K562 (cell line): ENCODE data around the gene PIGL. TPM values are rescaled to one million over a fixed set of nuclear protein-coding genes. Genes with fewer than 3 reads are reported as not detected.

Experiments used
- microRNA counts: library from miRNA; unstranded; fragments of <30 nt; microRNA quantifications from one replicate; lab custom pipeline; 2016
- microRNA-seq: library from miRNA; unstranded; fragments of <30 nt; microRNA quantifications from one replicate; pipeline ENCODE4, GENCODE V29; 2018; ENCODE audit warnings: borderline microRNAs expressed
- polyA plus RNA-seq, 8 experiments: library from polyadenylated mRNA; depleted of rRNA in 4 of 8; stranded (reverse) in 5 of 8; unstranded in 3 of 8; fragments of >200 nt; fragmentation: Nextera tagmentation in 2 of 8; fragmentation: Illumina TruSeq in 1 of 8; extraction: Ambion mirVana in 2 of 8; extraction: Trizol in 1 of 8; gene quantifications; 2 replicates each; pipeline versions ENCODE4 v1.2.1 to v1.2.3, GENCODE V29; 2011 to 2014; ENCODE audit warnings: inconsistent platforms in 1 of 8, missing spikeins in 1 of 8
- small RNA-seq: library from RNA; depleted of rRNA; stranded (forward); fragments of <200 nt; gene quantifications from one replicate; pipeline ENCODE3, GENCODE V24; 2014
- total RNA-seq, 7 experiments: library from RNA; depleted of rRNA in 6 of 7; stranded (reverse); fragments of >200 nt in 6 of 7; fragmentation: Illumina TruSeq in 2 of 7; extraction: Trizol in 2 of 7; gene quantifications; 2 replicates each; pipeline versions ENCODE4 v1.2.1 to v1.2.3, GENCODE V29; 2011 to 2021; ENCODE audit warnings: low replicate concordance in 1 of 7

PIGL gene
- total and polyA plus RNA-seq, 9 of the 15 experiments (the other 6 are each of a cell fraction or from before 2014, with no cell fraction given), result 19.9 to 55.3 (median 29.6) TPM

MicroRNAs encoded within 50 kb of the gene (microRNA counts, 767-probe panel; counts per million panel counts)
- not detected for microRNA hsa-miR-1288 (lab: Ali Mortazavi, UCI)

Small RNA genes within 50 kb of the gene (microRNA-seq; reads per million reads assigned to microRNA genes)
- not detected for gene MIR1288

Small RNA genes within 50 kb of the gene (small RNA-seq; reads per million reads assigned to genes)
- not detected for gene MIR1288

Other genes with a start within 250 kb of the PIGL start
- gene ZSWIM7, start 217.5 kb upstream of the PIGL start, total RNA-seq (2014; rRNA removed), result 15.1 and 15.3 TPM in 2 replicates
- 9.8 and 11.0 TPM in 2 replicates for gene ZSWIM7, start 217.5 kb upstream of the PIGL start, total RNA-seq (2014; rRNA removed; fragmentation: Illumina TruSeq; extraction: Trizol)
- gene ZSWIM7, start 217.5 kb upstream of the PIGL start, total RNA-seq (2015; rRNA removed; fragmentation: Illumina TruSeq; extraction: Trizol), result 7.9 and 9.5 TPM in 2 replicates
- 6.8 and 9.0 TPM in 2 replicates for gene ZSWIM7, start 217.5 kb upstream of the PIGL start, total RNA-seq (2021)
- 17.2 and 18.7 TPM in 2 replicates for gene ZSWIM7, start 217.5 kb upstream of the PIGL start, polyA plus RNA-seq (2011; rRNA removed)
- gene ZSWIM7, start 217.5 kb upstream of the PIGL start, polyA plus RNA-seq (2014; fragmentation: Illumina TruSeq; extraction: Trizol), result 7.4 and 10.0 TPM in 2 replicates
- 1 to 10 TPM; 5.9 to 8.0 TPM for gene ZSWIM7, start 217.5 kb upstream of the PIGL start, polyA plus RNA-seq (2014; fragmentation: Nextera tagmentation; extraction: Ambion mirVana)
- 15.5 and 22.7 TPM in 2 replicates for gene ZSWIM7, start 217.5 kb upstream of the PIGL start, polyA plus RNA-seq (2014; rRNA removed)
- 42.0 and 60.8 TPM in 2 replicates for gene TTC19, start 217.4 kb upstream of the PIGL start, total RNA-seq (2014; rRNA removed)
- 26.5 and 30.1 TPM in 2 replicates for gene TTC19, start 217.4 kb upstream of the PIGL start, total RNA-seq (2014; rRNA removed; fragmentation: Illumina TruSeq; extraction: Trizol)
- 19.1 and 20.3 TPM in 2 replicates for gene TTC19, start 217.4 kb upstream of the PIGL start, total RNA-seq (2015; rRNA removed; fragmentation: Illumina TruSeq; extraction: Trizol)
- 23.8 and 25.6 TPM in 2 replicates for gene TTC19, start 217.4 kb upstream of the PIGL start, total RNA-seq (2021)
- gene TTC19, start 217.4 kb upstream of the PIGL start, polyA plus RNA-seq (2011; rRNA removed), result 6.3 and 8.1 TPM in 2 replicates
- gene TTC19, start 217.4 kb upstream of the PIGL start, polyA plus RNA-seq (2014; fragmentation: Illumina TruSeq; extraction: Trizol), result 24.6 and 27.6 TPM in 2 replicates
- gene TTC19, start 217.4 kb upstream of the PIGL start, polyA plus RNA-seq (2014; fragmentation: Nextera tagmentation; extraction: Ambion mirVana), result 10 to 100 TPM in 1 of 2 experiments, 1 to 10 TPM in 1; 8.9 to 10.5 TPM
- 16.1 and 25.3 TPM in 2 replicates for gene TTC19, start 217.4 kb upstream of the PIGL start, polyA plus RNA-seq (2014; rRNA removed)
- gene NCOR1, start 1.7 kb upstream of the PIGL start, total RNA-seq (2014; rRNA removed), result 50.9 and 53.9 TPM in 2 replicates
- gene NCOR1, start 1.7 kb upstream of the PIGL start, total RNA-seq (2014; rRNA removed; fragmentation: Illumina TruSeq; extraction: Trizol), result 52.5 and 56.8 TPM in 2 replicates
- gene NCOR1, start 1.7 kb upstream of the PIGL start, total RNA-seq (2015; rRNA removed; fragmentation: Illumina TruSeq; extraction: Trizol), result 54.9 and 57.4 TPM in 2 replicates
- 62.1 and 66.5 TPM in 2 replicates for gene NCOR1, start 1.7 kb upstream of the PIGL start, total RNA-seq (2021)
- gene NCOR1, start 1.7 kb upstream of the PIGL start, polyA plus RNA-seq (2011; rRNA removed), result 59.3 and 64.5 TPM in 2 replicates
- 48.7 and 49.8 TPM in 2 replicates for gene NCOR1, start 1.7 kb upstream of the PIGL start, polyA plus RNA-seq (2014; fragmentation: Illumina TruSeq; extraction: Trizol)
- gene NCOR1, start 1.7 kb upstream of the PIGL start, polyA plus RNA-seq (2014; fragmentation: Nextera tagmentation; extraction: Ambion mirVana), result 10 to 100 TPM; 20.2 to 35.3 TPM
- gene NCOR1, start 1.7 kb upstream of the PIGL start, polyA plus RNA-seq (2014; rRNA removed), result 37.5 and 40.1 TPM in 2 replicates
- gene CENPV, start 136.3 kb downstream of the PIGL start, total RNA-seq (2014; rRNA removed), result 90.9 and 131 TPM in 2 replicates
- 89.6 and 95.5 TPM in 2 replicates for gene CENPV, start 136.3 kb downstream of the PIGL start, total RNA-seq (2014; rRNA removed; fragmentation: Illumina TruSeq; extraction: Trizol)
- gene CENPV, start 136.3 kb downstream of the PIGL start, total RNA-seq (2015; rRNA removed; fragmentation: Illumina TruSeq; extraction: Trizol), result 67.4 and 75.0 TPM in 2 replicates
- gene CENPV, start 136.3 kb downstream of the PIGL start, total RNA-seq (2021), result 86.1 and 89.1 TPM in 2 replicates
- 112 and 128 TPM in 2 replicates for gene CENPV, start 136.3 kb downstream of the PIGL start, polyA plus RNA-seq (2011; rRNA removed)
- gene CENPV, start 136.3 kb downstream of the PIGL start, polyA plus RNA-seq (2014; fragmentation: Illumina TruSeq; extraction: Trizol), result 89.3 and 96.6 TPM in 2 replicates
- 10 to 100 TPM; 17.8 to 25.8 TPM for gene CENPV, start 136.3 kb downstream of the PIGL start, polyA plus RNA-seq (2014; fragmentation: Nextera tagmentation; extraction: Ambion mirVana)
- 91.8 and 100 TPM in 2 replicates for gene CENPV, start 136.3 kb downstream of the PIGL start, polyA plus RNA-seq (2014; rRNA removed)
- 2,054 and 2,801 TPM in 2 replicates for gene UBB, start 163.9 kb downstream of the PIGL start, total RNA-seq (2014; rRNA removed)
- 1,199 and 1,477 TPM in 2 replicates for gene UBB, start 163.9 kb downstream of the PIGL start, total RNA-seq (2014; rRNA removed; fragmentation: Illumina TruSeq; extraction: Trizol)
- 1,630 and 1,692 TPM in 2 replicates for gene UBB, start 163.9 kb downstream of the PIGL start, total RNA-seq (2015; rRNA removed; fragmentation: Illumina TruSeq; extraction: Trizol)
- 1,581 and 1,675 TPM in 2 replicates for gene UBB, start 163.9 kb downstream of the PIGL start, total RNA-seq (2021)
- gene UBB, start 163.9 kb downstream of the PIGL start, polyA plus RNA-seq (2011; rRNA removed), result 1,069 and 1,272 TPM in 2 replicates
- gene UBB, start 163.9 kb downstream of the PIGL start, polyA plus RNA-seq (2014; fragmentation: Illumina TruSeq; extraction: Trizol), result 1,681 and 1,922 TPM in 2 replicates
- 1,000 to 10,000 TPM; 3,942 to 4,143 TPM for gene UBB, start 163.9 kb downstream of the PIGL start, polyA plus RNA-seq (2014; fragmentation: Nextera tagmentation; extraction: Ambion mirVana)
- 1,696 and 2,000 TPM in 2 replicates for gene UBB, start 163.9 kb downstream of the PIGL start, polyA plus RNA-seq (2014; rRNA removed)
- 43.5 and 51.6 TPM in 2 replicates for gene TRPV2, start 198.4 kb downstream of the PIGL start, total RNA-seq (2014; rRNA removed)
- gene TRPV2, start 198.4 kb downstream of the PIGL start, total RNA-seq (2014; rRNA removed; fragmentation: Illumina TruSeq; extraction: Trizol), result 24.1 and 30.3 TPM in 2 replicates
- 28.6 and 31.9 TPM in 2 replicates for gene TRPV2, start 198.4 kb downstream of the PIGL start, total RNA-seq (2015; rRNA removed; fragmentation: Illumina TruSeq; extraction: Trizol)
- gene TRPV2, start 198.4 kb downstream of the PIGL start, total RNA-seq (2021), result 93.6 and 97.5 TPM in 2 replicates
- gene TRPV2, start 198.4 kb downstream of the PIGL start, polyA plus RNA-seq (2011; rRNA removed), result 37.5 and 60.1 TPM in 2 replicates
- gene TRPV2, start 198.4 kb downstream of the PIGL start, polyA plus RNA-seq (2014; fragmentation: Illumina TruSeq; extraction: Trizol), result 29.6 and 39.7 TPM in 2 replicates
- gene TRPV2, start 198.4 kb downstream of the PIGL start, polyA plus RNA-seq (2014; fragmentation: Nextera tagmentation; extraction: Ambion mirVana), result 10 to 100 TPM in 1 of 2 experiments, 1 to 10 TPM in 1; 10.0 to 15.6 TPM
- gene TRPV2, start 198.4 kb downstream of the PIGL start, polyA plus RNA-seq (2014; rRNA removed), result 33.7 and 42.0 TPM in 2 replicates